C4-2B (cell line): ENCODE data around the gene ITGB4.

Experiments
- CTCF ChIP-seq: fragments of 450-650 bp; conservative IDR thresholded peaks from 2 replicates; pipeline ENCODE4 v1.5.1; 2017; ENCODE audit warnings: mild to moderate bottlenecking
- ZFX ChIP-seq: fragments of 450-650 bp; IDR thresholded peaks from 2 replicates; pipeline ENCODE4 v1.6.1; 2017

- TF ChIP-seq CTCF (no peak), ZFX (no peak)
Observed at GRCh38 chr17:75739801-75740200, 18.5 kb downstream of the ITGB4 start.
